Measurements from ENCODE around the gene DNM2.
"Not testable (repeated sequence)": the region's sequence is repeated elsewhere in the genome, so short reads cannot be mapped to it uniquely, and the experiment has no call there.

DNM2 gene

GRCh38 chr19:10752913-10753704, 35.2 kb downstream of the DNM2 start:
- DNase-seq, result peak; percentile 53

- no peak for DNase-seq
These were observed 38.5 kb downstream of the DNM2 start for GRCh38 chr19:10756371-10756770.

GRCh38 chr19:10756791-10757190, 38.9 kb downstream of the DNM2 start:
- no peak for DNase-seq

GRCh38 chr19:10758050-10758449, 40.2 kb downstream of the DNM2 start:
- DNase-seq, result not testable (repeated sequence)

- no peak for DNase-seq
These were observed 41.1 kb downstream of the DNM2 start for GRCh38 chr19:10758978-10759377.

- peak; percentile 58 for DNase-seq
These were observed 42.5 kb downstream of the DNM2 start for GRCh38 chr19:10760273-10760944.

GRCh38 chr19:10761443-10762250, 43.8 kb downstream of the DNM2 start:
- DNase-seq, result no peak

- DNase-seq, result peak; percentile 68
These were observed 44.8 kb downstream of the DNM2 start for GRCh38 chr19:10762656-10763055.

- no peak for DNase-seq
These were observed 45.5 kb downstream of the DNM2 start for GRCh38 chr19:10763411-10763810.

GRCh38 chr19:10763828-10764339, 46.0 kb downstream of the DNM2 start:
- DNase-seq, result no peak

GRCh38 chr19:10764340-10764894, 46.5 kb downstream of the DNM2 start:
- DNase-seq, result no peak

GRCh38 chr19:10766049-10766623, 48.3 kb downstream of the DNM2 start:
- DNase-seq, result no peak

- no peak for DNase-seq
These were observed 48.9 kb downstream of the DNM2 start for GRCh38 chr19:10766671-10767201.

GRCh38 chr19:10767726-10768125, 49.8 kb downstream of the DNM2 start:
- DNase-seq, result no peak

- DNase-seq, result no peak
These were observed 50.5 kb downstream of the DNM2 start for GRCh38 chr19:10768369-10768768.

- DNase-seq, result no peak
These were observed 51.1 kb downstream of the DNM2 start for GRCh38 chr19:10768936-10769335.

- peak; percentile 51 for DNase-seq
These were observed 51.9 kb downstream of the DNM2 start for GRCh38 chr19:10769533-10770491.

- no peak for DNase-seq
These were observed 56.1 kb downstream of the DNM2 start for GRCh38 chr19:10773969-10774368.

- DNase-seq, result no peak
These were observed 57.0 kb downstream of the DNM2 start for GRCh38 chr19:10774893-10775292.

- DNase-seq, result no peak
These were observed 59.2 kb downstream of the DNM2 start for GRCh38 chr19:10776900-10777650.

Measured in CD4-positive, alpha-beta T cell treated with Interleukin-6 for 4 hours (primary cell).